ELF-1 (cell line): ENCODE measurements around the gene LY6G5C.

Source experiments
- DNase-seq: peaks from one replicate; pipeline ENCODE4 v3.0.0-alpha.2; 2016; ENCODE audit warnings: low read depth, low spot score

The LY6G5C gene

DNA sequence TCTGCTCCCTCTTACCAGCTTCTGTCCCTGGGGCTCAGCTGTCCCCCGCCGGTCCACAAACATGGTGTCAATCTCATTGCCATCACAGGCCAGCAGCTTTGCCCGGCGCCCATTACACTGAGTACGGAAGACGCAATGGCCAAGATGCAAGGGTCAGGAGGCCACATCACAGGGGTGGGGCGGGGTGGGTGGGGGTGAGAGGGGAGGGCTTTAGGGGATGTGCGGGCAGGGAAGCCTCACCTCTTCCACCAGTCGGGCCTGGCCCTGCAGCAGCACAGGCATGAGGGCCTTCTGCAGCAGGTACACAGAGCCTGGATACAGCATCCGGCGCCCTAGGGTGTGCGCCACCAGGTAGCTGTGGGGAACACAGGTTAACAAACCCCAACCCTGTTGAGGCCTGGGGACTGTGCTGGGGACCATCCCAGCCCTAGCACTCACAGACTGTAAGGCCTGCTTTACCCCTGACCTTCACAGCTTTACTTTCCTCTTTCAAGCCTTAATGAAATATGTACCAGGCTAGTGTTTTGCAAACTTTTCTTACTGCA, 10.8 kb upstream of the LY6G5C start:
- no peak for DNase-seq

DNA sequence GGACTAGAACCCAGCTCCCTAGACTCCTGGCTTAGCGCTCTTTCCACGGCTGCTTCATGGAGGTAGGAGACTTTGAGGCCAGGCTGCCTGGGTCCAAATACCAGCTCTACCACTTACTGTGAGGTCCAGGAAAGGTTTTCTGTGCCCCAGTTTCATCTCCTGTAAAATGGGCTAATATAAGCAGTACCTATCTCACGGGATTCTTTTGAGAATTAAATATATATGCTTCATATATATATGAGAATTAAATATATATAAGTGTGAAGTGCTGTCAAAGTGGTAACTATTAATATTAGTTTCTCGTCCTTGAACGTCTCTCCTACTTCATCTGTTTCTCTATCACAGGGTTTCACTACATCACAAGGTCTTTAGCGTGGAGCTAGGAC, 10.2 kb upstream of the LY6G5C start:
- DNase-seq, result no peak

DNA sequence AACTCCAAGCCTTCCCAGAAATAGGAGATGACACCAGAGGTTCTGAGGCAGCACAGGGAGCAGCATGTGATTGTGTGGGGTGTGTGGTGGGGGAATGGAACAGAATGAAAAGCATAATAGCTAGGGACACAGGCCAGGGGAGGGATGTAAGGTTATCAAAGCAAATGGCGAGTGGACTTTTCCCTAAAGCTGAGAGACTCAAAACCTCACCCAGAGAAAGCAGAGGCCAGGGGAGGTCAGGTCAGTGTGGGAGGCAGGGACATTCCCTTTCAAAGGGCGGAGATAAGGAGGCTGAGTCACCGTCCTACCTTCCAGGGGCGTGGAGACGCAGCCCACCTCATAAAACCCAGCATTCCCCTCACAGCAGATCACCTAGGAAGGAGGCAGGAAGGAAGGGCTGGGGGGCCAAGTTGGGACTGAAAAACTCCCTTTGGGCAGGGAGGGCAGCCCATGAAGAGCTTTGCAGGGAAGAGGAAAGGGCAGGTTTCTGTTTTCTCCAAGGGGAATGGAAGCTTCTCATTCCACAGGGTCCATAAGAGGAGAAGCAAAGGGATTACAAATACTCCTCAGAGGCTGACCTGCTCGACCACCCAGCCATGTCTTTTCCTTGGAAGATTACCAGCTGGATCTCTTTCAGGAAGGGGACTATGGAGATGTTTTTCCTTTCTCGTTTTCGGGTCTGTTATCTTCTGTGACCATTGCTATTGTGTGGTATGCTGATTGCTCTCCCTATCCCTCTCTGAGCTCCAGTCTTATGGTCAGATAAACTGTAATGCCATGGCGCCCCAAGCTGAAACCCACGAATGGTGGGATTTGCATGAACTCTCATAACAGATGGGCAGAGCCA, 9.6 kb upstream of the LY6G5C start:
- DNase-seq, result peak; percentile 74

DNA sequence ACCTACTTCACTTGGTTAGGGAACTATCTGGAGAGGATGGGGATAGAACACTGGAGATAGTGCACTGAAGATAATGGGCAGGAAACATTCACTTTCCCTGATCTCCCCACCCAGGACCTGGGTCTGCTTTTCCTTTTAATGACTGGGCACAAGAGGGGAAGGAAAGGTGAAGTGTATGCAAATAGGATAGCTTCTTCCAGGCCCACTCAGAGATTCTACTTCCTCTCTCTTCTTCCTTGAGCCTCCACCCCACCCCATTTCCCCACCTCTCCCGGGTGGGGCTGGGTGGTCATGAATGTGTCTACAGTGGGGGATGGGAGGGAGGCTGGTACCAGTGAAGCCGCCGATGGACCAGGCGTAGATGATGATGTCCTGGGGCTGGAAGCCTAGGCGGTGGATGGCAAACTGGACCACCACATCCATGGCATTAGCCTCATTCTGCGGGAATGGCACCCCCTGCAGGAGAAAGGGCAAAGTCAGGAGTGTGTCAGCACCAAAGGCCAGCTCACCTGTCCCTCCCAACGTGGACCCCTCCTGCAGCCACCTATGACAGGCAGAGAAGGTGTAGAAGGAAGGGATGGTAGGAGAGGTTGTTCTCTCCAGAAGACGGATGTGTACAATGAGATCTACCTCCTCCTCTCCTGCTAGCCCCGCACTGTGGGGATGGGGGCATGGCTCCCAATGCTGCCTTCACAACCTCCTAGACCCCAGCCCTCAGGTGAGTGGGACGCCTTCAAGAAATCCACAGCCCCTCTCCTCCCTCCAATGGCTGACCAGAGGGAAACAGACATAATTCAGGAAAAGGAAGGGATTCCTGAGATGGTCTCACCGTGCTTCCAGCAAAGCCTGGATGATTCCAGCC, 8.6 kb upstream of the LY6G5C start:
- peak; percentile 23 for DNase-seq

DNA sequence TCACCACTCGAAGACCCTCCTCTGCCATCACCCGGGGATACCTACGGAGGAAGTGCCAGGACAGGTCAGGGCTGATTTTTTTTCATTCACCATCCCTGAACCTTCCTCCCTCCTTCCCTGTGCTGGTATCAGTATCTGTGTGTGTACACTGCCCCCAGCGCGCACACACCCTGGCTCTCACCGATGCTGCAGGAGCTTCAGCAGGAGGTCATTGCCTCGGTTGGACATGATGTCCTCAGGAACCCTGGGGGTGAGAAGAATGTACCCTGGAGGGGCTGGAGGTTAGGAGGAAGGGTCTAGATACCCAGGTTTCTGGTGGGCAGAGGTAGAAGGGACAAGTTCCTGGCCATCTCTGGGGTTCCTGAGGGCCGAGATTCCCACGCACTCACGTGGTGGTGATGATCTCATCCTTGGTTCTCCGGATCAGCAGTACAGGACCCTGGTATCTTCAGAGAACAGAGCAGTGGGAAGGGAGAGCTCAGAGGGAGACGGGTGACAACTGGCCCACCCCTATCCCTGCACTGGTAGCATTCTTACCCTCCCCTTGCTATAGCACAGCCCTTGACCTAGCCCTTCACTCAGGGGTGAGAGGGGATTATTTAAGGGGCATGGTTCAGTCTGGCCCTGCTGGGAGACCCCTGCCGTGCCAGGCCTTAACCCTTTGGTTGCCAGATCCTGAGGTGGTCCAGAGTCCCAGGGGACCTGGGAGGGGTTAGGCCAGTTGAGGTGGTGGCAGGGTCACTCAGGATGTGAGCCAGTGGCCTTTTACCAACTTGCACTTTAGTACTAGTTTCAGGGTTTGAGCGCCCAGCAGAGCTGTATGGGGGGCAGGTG, 7.2 kb upstream of the LY6G5C start:
- no peak for DNase-seq

DNA sequence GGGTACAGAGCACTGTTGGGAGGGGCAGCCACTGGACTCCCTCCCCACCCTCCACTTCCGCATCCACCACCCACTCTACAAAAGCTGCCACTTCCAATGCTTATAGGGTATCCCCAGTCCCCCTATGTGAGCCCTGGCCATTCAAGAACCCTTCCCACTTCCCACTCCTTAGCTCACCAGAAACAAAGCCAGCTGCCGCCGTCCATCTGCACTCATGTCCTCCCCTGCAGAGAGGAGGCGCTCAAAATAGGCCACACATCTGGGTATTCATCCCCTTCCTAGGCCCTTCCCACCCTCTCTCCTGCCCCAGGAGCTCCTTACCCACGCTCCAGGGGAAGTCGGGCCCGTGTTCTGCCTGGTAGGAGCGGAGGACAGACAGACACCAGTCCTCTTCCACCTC, 6.5 kb upstream of the LY6G5C start:
- no peak for DNase-seq

DNA sequence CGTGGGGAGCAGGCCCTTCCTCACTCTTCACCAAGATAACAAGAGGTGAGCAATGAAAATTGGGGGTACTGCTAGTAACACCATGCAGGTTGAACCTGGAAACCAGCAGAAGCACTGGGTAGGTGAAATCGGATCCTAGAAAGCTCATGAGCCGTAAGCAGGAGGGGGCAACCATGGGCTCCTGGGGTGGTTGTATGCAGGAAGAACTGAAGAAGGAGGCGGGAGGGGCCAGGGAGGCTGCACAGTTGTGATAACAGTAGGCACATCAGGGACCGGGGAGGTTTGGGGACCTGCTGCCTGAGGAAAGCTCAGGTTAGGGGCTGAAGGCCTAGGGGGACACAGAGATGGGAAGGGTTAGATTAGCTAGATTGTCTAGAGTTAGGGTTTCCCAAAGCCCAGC, 5.6 kb upstream of the LY6G5C start:
- no peak for DNase-seq

DNA sequence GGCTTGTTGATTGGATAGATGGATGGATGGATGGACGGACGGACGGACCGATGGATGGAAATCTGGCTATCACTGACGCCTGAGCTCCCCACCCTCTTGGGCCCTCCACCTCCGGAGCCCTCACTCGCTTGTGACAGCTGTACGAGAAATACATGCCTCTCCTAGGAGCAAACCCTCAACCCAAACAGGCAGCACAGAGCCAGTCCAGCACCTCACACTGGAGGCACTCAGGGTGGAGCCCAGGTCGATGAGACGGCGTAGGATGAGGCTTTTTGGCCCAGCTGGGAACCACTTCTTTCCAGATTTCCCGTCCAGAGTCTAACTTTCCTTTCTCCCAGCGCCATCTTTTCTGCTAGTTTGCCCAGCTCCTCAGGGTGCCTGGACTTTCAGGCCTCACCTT, 2.7 kb upstream of the LY6G5C start:
- no peak for DNase-seq

DNA sequence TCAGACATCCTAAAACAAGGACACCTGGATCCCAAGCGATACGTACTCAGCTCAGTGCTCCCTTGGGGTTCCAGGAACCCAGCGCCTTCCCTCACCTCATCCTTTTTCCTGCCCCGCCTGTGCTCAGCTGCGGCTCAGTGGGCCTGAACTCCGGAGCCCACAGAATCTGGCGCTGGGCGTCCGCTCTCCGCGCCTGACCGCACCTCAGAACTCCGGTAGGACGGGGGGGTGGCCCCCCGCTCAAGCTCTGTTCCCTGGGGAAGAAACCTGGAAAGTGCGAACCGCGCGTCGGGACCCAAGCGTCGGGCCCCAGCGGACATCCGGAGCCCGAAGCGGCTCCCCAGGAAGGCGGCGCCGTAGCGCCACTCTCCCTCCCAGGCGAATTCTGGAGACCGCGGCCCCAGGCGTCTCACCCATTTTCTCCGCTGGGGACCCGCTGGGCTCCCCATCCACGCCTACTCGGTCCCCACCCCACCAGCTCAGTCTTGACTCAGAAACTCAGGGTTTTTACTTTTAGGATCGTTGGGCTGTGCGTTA, 336 bp upstream of the LY6G5C start:
- DNase-seq, result peak; percentile 54

DNA sequence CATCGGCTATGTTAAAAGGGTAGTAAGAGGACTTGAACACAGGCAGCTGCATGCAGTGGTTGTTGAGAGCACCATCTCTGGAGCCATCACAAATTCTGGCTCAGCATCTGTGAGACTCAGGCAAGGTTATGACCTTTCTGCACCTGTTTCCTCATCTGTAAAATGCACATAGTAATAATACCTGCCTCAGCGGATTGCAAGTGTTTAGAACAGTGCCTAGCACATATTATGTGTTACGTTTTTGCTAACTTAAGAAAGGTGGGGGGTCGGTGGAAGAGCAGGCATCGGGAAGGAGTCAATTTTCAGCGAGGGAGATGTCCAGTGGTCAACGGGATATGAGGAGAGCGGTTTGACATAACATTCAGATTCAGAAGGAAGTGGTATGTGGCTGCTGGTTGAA, 2.9 kb downstream of the LY6G5C start:
- DNase-seq, result no peak

DNA sequence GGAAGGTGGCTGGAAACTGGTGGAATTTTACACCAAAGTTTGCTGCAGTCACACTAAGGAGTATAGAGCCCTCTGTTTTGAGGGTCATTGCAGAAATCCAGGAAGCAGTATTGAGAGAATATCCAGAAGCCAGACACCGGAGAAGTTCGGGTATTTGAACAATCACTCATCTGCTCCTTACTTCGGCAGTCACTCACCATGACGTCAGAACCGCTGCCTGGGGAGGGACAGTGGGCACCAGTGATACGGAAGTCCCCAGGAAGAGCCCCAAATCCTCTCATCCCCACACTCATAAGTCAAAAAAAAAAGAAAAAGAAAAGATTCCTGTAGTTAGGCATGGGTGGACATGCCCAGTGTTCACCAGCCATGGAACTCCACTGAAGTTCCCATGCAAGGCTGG, 4.0 kb downstream of the LY6G5C start:
- DNase-seq, result no peak

DNA sequence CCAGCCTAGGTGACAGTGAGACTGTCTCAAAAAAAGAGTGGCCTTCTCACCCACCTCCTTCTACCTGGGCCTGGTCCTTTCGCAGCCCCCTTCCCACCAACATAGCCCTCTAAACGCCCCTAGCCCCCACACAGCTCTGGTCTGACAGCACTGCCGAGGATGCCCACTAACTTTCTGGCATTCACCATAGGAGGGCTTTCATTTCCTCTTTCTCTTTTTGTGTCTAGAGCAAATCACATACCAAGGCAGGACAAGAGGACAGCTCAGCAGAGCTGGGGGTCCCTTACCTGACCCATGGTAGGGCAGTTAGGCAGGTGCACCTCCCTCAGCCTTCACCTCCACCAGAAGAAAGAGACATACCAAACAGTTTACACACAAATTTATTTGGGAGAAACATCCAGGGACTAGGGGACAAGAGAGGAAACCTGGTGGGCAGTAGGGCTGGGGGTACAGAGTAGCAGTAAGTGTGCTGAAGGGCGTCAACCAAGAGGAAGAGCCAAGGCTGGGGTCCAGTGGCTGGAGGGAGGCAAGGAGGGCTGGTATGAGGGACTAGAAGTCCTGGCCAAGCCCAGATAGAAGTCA, 4.5 kb downstream of the LY6G5C start:
- DNase-seq, result no peak

DNA sequence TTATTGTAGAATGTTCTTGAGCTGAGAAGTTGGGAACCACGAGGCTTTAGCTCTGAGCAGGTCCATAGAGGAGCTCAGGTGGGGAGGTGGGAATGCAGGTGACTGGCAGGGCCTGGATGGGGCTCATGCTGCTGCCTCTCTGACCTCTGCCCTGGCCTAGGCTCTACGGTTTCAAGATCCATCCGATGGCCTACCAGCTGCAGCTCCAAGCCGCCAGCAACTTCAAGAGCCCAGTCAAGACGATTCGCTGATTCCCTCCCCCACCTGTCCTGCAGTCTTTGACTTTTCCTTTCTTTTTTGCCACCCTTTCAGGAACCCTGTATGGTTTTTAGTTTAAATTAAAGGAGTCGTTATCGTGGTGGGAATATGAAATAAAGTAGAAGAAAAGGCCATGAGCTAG, 11.2 kb downstream of the LY6G5C start, which contains the start of gene LY6G5B:
LY6G5B (plus strand) TSS at position 301 of the 400 bp plus-strand sequence. CDS start 975 bp downstream, outside the sequence.
- no peak for DNase-seq

DNA sequence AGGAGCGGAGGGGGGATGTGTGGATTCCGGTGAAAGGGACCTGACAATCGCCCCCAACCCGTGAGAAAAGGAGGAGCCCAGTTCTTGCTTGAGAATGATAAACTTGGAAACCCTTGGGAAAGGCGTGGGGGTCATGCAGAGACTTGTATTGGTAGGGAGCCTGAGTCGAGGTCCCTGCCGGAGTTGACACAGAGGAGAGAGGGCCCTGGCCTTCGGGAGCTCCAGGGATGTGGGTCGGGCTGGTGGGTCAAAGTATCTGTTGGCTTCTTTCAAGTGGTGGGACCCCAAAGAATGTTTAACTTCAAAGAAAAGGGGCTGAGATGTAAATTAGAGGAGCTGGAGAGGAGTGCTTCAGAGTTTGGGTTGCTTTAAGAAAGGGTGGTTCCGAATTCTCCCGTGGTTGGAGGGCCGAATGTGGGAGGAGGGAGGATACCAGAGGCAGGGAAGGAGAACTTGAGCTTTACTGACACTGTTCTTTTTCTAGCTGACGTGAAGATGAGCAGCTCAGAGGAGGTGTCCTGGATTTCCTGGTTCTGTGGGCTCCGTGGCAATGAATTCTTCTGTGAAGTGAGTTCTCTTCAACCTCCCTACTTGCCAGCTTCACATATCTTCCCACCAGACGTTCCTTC, 14.4 kb downstream of the LY6G5C start:
- DNase-seq, result peak; percentile 20

DNA sequence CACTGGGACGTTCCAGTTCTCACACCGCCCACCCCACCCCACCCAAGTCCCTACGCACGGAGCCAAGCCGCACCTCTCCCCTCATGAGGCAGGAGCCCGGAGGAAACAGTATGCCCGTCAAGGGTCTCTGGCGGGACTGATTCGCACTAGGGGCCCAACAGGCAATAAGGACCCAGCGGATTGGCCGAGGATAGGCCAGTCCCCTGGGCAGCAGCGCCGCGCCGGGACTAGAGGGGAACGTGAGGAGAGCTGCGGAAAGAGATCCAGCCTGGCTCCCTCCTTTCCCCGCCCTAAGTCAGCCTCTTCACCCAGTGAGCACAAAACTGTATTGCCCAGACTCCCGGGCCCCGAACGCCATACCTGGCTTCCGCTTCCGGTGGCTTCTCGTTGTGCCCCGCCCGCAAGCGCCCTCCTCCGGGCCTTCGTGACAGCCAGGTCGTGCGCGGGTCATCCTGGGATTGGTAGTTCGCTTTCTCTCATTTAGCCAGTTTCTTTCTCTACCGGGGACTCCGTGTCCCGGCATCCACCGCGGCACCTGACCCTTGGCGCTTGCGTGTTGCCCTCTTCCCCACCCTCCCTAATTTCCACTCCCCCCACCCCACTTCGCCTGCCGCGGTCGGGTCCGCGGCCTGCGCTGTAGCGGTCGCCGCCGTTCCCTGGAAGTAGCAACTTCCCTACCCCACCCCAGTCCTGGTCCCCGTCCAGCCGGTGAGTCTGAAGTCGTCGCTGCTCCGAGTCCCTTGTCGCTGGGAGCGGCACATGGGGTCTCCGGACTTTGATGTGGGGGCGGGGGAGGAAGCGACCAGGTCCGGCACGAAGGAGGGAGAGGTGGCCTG, 15.1 kb downstream of the LY6G5C start, which contains the start of gene CSNK2B:
CSNK2B (plus strand) TSS at position 580 of the 836 bp plus-strand sequence. CDS start 752 bp downstream, outside the sequence.
- DNase-seq, result peak; percentile 98

DNA sequence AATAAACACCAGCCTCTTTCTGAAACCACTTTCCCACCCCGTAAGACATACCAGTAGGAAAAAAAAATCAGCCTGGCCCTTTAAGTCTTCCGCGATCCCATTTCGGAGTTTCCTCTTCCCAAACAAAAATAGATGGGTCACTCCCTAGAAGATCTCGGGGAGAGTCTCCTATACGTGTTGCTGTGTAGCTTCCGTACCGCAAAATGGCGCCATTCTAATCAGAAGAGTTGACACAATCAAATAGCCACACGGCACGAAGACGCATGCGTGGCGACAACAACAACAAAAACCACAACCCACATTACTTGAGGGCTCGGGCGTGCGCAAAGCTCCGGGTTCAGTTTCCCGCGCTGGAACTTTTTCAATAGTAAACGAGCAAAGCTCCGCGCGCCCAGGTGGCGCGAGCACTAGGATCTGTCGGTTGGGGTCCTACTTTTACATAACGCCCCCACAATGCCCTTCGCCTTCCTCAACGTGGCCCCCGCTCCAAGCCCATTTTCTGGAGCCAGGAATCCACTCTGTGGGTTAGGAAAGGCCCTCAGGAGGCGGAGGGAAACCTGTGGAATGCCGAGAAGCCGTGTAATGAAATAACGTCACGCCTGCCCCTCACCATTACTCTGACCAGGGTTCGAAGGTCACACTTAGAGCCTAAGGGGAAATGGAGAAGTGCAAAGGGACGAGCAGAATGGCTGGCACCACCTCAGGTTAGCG, 15.9 kb downstream of the LY6G5C start, which contains the start of gene GPANK1:
GPANK1 (minus strand) TSS at position 208 of the 711 bp plus-strand sequence. CDS start 519 bp downstream, outside the sequence.
- DNase-seq, result peak; percentile 89

DNA sequence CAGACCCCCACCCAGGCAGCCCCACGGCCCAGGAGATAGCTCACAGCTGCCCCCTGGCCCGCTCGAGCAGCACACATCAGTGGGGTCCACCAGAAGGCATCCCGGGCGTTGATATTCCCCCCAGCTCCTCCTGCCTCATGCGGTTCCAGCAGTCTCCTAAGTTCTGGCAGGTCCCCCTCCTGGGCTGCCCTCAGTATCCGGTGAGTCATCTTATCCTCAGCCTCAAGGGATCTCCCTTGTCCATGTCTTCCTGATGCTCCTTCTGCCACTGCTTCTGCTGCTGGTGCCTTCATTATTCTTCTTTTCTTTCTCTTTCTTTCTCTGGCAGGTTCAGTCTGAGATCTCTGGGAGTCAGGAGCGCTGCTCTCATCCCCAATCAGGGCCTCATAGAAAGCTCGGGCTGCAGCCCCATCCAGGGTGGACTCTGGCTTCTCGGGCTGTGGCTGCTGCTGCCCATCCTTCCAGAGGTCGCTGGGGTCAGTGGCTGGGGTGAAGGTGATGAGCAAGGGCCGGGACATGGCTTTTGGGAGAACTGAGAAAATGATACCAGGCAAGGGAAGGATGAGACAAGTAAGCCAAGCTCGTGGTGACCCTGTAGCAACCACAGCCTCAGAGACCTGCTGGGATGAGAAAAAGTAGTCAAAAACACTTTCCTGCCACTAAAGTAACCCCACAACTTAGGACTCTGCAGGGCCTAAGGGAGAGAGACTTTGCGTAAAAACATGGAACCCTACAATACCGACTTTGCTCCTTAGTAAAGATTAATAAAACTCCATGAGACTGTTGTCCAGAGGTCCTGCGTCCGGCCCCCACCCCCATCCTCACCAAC, 16.7 kb downstream of the LY6G5C start:
- peak; percentile 42 for DNase-seq
